A673 (cell line): ENCODE results near the gene MSH3. TPM values are rescaled to one million over a fixed set of nuclear protein-coding genes. Genes with fewer than 3 reads are reported as not detected.

Source experiments
- BruUV-seq: library from RNA; stranded (reverse); fragments of 400-500 nt; replicated peaks from 2 replicates; lab custom pipeline; 2021; lab: Mats Ljungman, UMichigan
- CTCF ChIA-PET: fragments of 300-600 bp; sonication (Branson Sonifier 250); formaldehyde crosslinking; loops from one replicate; lab custom pipeline; 2022; ENCODE audit warnings: antibody characterized with exemption; lab: Charles Lee
- POLR2A ChIA-PET: fragments of 300-600 bp; sonication (Branson Sonifier 250); formaldehyde crosslinking; loops from one replicate; lab custom pipeline; 2022; ENCODE audit warnings: antibody characterized with exemption; ENCODE audit not compliant: low non-redundant PET; lab: Charles Lee
- DNase-seq: peaks from one replicate; pipeline ENCODE4 v3.0.0-alpha.2; 2015; ENCODE audit warnings: low spot score
- H3K27ac ChIP-seq: fragments of 200-600 bp; sonication (generic); 2 replicates; pipeline ENCODE4 v1.5.1; 2016; ENCODE audit warnings: mixed run types, low read depth, mild to moderate bottlenecking, mixed read lengths, antibody characterized with exemption, low read length; ENCODE audit not compliant: poor library complexity, severe bottlenecking
- H3K27me3 ChIP-seq: fragments of 200-600 bp; sonication (generic); replicated peaks from 2 replicates; pipeline ENCODE4 v1.6.1; 2017; ENCODE audit warnings: mixed run types, low read depth, mild to moderate bottlenecking, mixed read lengths, antibody characterized with exemption, low read length; ENCODE audit not compliant: insufficient read depth, poor library complexity
- H3K36me3 ChIP-seq: fragments of 200-600 bp; sonication (generic); 2 replicates; pipeline ENCODE4 v1.6.1; 2016; ENCODE audit warnings: mixed run types, mild to moderate bottlenecking, mixed read lengths, antibody characterized with exemption, low read length; ENCODE audit not compliant: insufficient read depth, poor library complexity, severe bottlenecking
- H3K4me1 ChIP-seq: fragments of 200-600 bp; sonication (generic); 2 replicates; pipeline ENCODE4 v1.6.1; 2017; ENCODE audit warnings: mixed run types, mild to moderate bottlenecking, mixed read lengths, antibody characterized with exemption, low read length; ENCODE audit not compliant: insufficient read depth, poor library complexity, severe bottlenecking
- H3K4me3 ChIP-seq: fragments of 200-600 bp; sonication (generic); 2 replicates; pipeline ENCODE4 v1.5.1; 2016; ENCODE audit warnings: low read depth, mixed run types, mild to moderate bottlenecking, mixed read lengths, low read length; ENCODE audit not compliant: poor library complexity, severe bottlenecking
- H3K9me3 ChIP-seq: fragments of 200-600 bp; sonication (generic); 2 replicates; pipeline ENCODE4 v1.6.1; 2016; ENCODE audit warnings: mixed run types, low read depth, mild to moderate bottlenecking, mixed read lengths, antibody characterized with exemption, low read length; ENCODE audit not compliant: poor library complexity, severe bottlenecking
- CTCF ChIP-seq: fragments of 300-800, 200-600 bp; sonication (generic); conservative IDR thresholded peaks from 2 replicates; pipeline ENCODE4 v1.5.1; 2017; ENCODE audit warnings: low read depth, mild to moderate bottlenecking, antibody characterized with exemption, low read length, moderate library complexity, mixed read lengths
- EZH2 ChIP-seq: fragments of 200-600 bp; sonication (generic); IDR thresholded peaks from 2 replicates; pipeline ENCODE4 v1.6.1; 2017; ENCODE audit warnings: borderline replicate concordance, low read depth, mild to moderate bottlenecking, mixed read lengths, antibody characterized with exemption, low read length; ENCODE audit not compliant: poor library complexity, severe bottlenecking
- intact Hi-C: fragments of 100-400 bp; cut with micrococcal nuclease; formaldehyde crosslinking; loops from one replicate; pipeline ENCODE4 v1.10.0; 2022; ENCODE audit not compliant: unreplicated experiment
- total RNA-seq: library from RNA; stranded (reverse); gene quantifications from 2 replicates; pipeline ENCODE4 v1.2.3, GENCODE V29; 2021

The MSH3 gene
- total RNA-seq, 1 experiment from 2014 or later = 16.2 TPM

- Histone ChIP-seq H3K27ac (no peak overlapping the region), H3K27me3 (no peaks in the 10 kb centered on the region), H3K36me3 (no peaks in the 10 kb centered on the region), H3K4me3 (no peak overlapping the region), H3K4me1 (no peaks in the 10 kb centered on the region), H3K9me3 (no peaks in the 10 kb centered on the region)
- POLR2A ChIA-PET = no interaction called here
- intact Hi-C loops = no loop called here
- no peak for DNase-seq
- no TSS peak for BruUV-seq
- TF ChIP-seq EZH2 (no peak), CTCF (no peak)
- CTCF ChIA-PET = no interaction called here
These were observed 108.1 kb downstream of the MSH3 start for GRCh38 chr5:80762573-80762972.

GRCh38 chr5:80763211-80763610 is 108.8 kb downstream of the MSH3 start:
- no peaks in the 10 kb centered on the region for H3K4me1 ChIP-seq
- CTCF ChIA-PET = no interaction called here
- no peak for TF ChIP-seq CTCF
- no peak for TF ChIP-seq EZH2
- H3K4me3 ChIP-seq = no peak overlapping the region
- no peak for DNase-seq
- POLR2A ChIA-PET = no interaction called here
- H3K36me3 ChIP-seq = no peaks in the 10 kb centered on the region
- no peak overlapping the region for H3K27ac ChIP-seq
- no peaks in the 10 kb centered on the region for H3K9me3 ChIP-seq
- H3K27me3 ChIP-seq = no peaks in the 10 kb centered on the region
- BruUV-seq = no TSS peak
- intact Hi-C loops = no loop called here

- TF ChIP-seq EZH2 (no peak), CTCF (no peak)
- intact Hi-C loops = no loop called here
- Histone ChIP-seq H3K27me3 (no peaks in the 10 kb centered on the region), H3K4me3 (no peak overlapping the region), H3K27ac (no peak overlapping the region), H3K4me1 (no peaks in the 10 kb centered on the region), H3K36me3 (no peaks in the 10 kb centered on the region), H3K9me3 (no peaks in the 10 kb centered on the region)
- no peak for DNase-seq
- BruUV-seq = no TSS peak
- CTCF ChIA-PET = interaction anchor here (0.7 kb wide), 1 partner anchor 344 kb away, joined by 5 read pairs; no protein-coding TSS in a partner anchor
- POLR2A ChIA-PET = interaction anchor here (0.5 kb wide), 1 partner anchor 349 kb away, joined by 3 read pairs; no protein-coding TSS in a partner anchor
These were observed 109.6 kb downstream of the MSH3 start for GRCh38 chr5:80763873-80764647.
